K562 (cell line): ENCODE results near the gene MDC1. TPM values are rescaled to one million over a fixed set of nuclear protein-coding genes. Genes with fewer than 3 reads are reported as not detected.

ENCODE experiments used
- AFF1 ChIP-seq, 2 experiments: fragments of 450-650 bp; IDR thresholded peaks; 2 replicates each; pipeline ENCODE4 v1.6.1; 2018; ENCODE audit warnings: mild to moderate bottlenecking in 2 of 2, low read depth in 1 of 2; ENCODE audit not compliant: partially characterized antibody in 2 of 2
- HMBOX1 ChIP-seq: sonication (generic); IDR thresholded peaks from 2 replicates; pipeline ENCODE4 v1.6.1; 2016
- MBD1 ChIP-seq: fragments of 250-450 bp; sonication (Bioruptor Pico); IDR thresholded peaks from 2 replicates; pipeline ENCODE4 v1.8.0; 2022; ENCODE audit warnings: inconsistent platforms
- MYNN ChIP-seq, 2 experiments: sonication (generic); formaldehyde crosslinking in 1 of 2; IDR thresholded peaks; 2 replicates each; pipeline versions ENCODE4 v1.5.0 to v1.6.1; 2016 to 2020; ENCODE audit warnings: antibody characterized with exemption in 1 of 2, missing genetic modification reagents in 1 of 2
- NFIC ChIP-seq: fragments of 450-650 bp; IDR thresholded peaks from 2 replicates; pipeline ENCODE4 v1.6.1; 2017; ENCODE audit warnings: mild to moderate bottlenecking, inconsistent platforms
- NR4A1 ChIP-seq, 2 experiments: fragments of 250-450 bp in 1 of 2; fragments of 450-650 bp in 1 of 2; sonication (Bioruptor Pico) in 1 of 2; IDR thresholded peaks; 2 replicates each; pipeline versions ENCODE4 v1.4.0 to v1.6.1; 2016 to 2020; ENCODE audit warnings: mild to moderate bottlenecking in 2 of 2, missing compliant biosample characterization in 1 of 2, missing genetic modification characterization in 1 of 2, moderate library complexity in 1 of 2
- POLR2AphosphoS2 ChIP-seq: IDR thresholded peaks from 2 replicates; pipeline ENCODE4 v1.6.1; 2012; ENCODE audit warnings: low read length, improper control_type of control experiment
- TAL1 ChIP-seq: fragments of 450-650 bp; IDR thresholded peaks from 2 replicates; pipeline ENCODE4 v1.6.1; 2016; ENCODE audit warnings: mild to moderate bottlenecking
- TRIM25 ChIP-seq: fragments of 450-650 bp; IDR thresholded peaks from 2 replicates; pipeline ENCODE4 v1.7.0; 2016; ENCODE audit warnings: borderline replicate concordance
- ZNF395 ChIP-seq: fragments of 200-800 bp; sonication (Bioruptor generic); IDR thresholded peaks from 2 replicates; pipeline ENCODE4 v1.6.1; 2017; ENCODE audit warnings: missing genetic modification characterization, missing compliant biosample characterization
- ZNF75A ChIP-seq: fragments of 450-650 bp; formaldehyde crosslinking; IDR thresholded peaks from 2 replicates; pipeline ENCODE4 v1.4.0; 2020; ENCODE audit warnings: mild to moderate bottlenecking
- ZNF780A ChIP-seq: fragments of 250-450 bp; sonication (Bioruptor Pico); IDR thresholded peaks from 2 replicates; pipeline ENCODE4 v1.5.0; 2021; ENCODE audit warnings: mild to moderate bottlenecking
- polyA plus RNA-seq, 8 experiments: library from polyadenylated mRNA; depleted of rRNA in 4 of 8; stranded (reverse) in 5 of 8; unstranded in 3 of 8; fragments of >200 nt; fragmentation: Nextera tagmentation in 2 of 8; fragmentation: Illumina TruSeq in 1 of 8; extraction: Ambion mirVana in 2 of 8; extraction: Trizol in 1 of 8; gene quantifications; 2 replicates each; pipeline versions ENCODE4 v1.2.1 to v1.2.3, GENCODE V29; 2011 to 2014; ENCODE audit warnings: inconsistent platforms in 1 of 8, missing spikeins in 1 of 8
- total RNA-seq, 7 experiments: library from RNA; depleted of rRNA in 6 of 7; stranded (reverse); fragments of >200 nt in 6 of 7; fragmentation: Illumina TruSeq in 2 of 7; extraction: Trizol in 2 of 7; gene quantifications; 2 replicates each; pipeline versions ENCODE4 v1.2.1 to v1.2.3, GENCODE V29; 2011 to 2021; ENCODE audit warnings: low replicate concordance in 1 of 7

The MDC1 gene
- total and polyA plus RNA-seq, 9 of the 15 experiments (the other 6 are each of a cell fraction or from before 2014, with no cell fraction given): 8.2 to 114 (median 20.0) TPM

GRCh38 chr6:30725713-30726505, 8.8 kb upstream of the MDC1 start (continued):
- TF ChIP-seq ZNF395 (CRISPR knock-in tag) (peak; percentile 43; the same call in 1 of the 2 replicates), NR4A1 (CRISPR knock-in tag; IDR thresholded peaks at IDR 0.05) (0 out of 2 replicates have a peak, but pooled peaks have one; percentile 34), NR4A1 (tag; IDR thresholded peaks at IDR 0.05) (no peak), AFF1 (IDR thresholded peaks at IDR 0.05; ENCODE audit: low read depth in 1 of 2, partially characterized antibody in 2 of 2) (no peak), POLR2AphosphoS2 (peak; percentile 99), MYNN (IDR thresholded peaks at IDR 0.05) (peak; percentile 88; the same call in 1 of the 2 replicates), MYNN (CRISPR knock-in tag; IDR thresholded peaks at IDR 0.05) (no peak), TRIM25 (no peak), TAL1 (no peak), HMBOX1 (peak; percentile 77; the same call in 1 of the 2 replicates), MBD1 (no peak), ZNF75A (CRISPR knock-in tag) (peak; percentile 61; the same call in 1 of the 2 replicates), ZNF780A (CRISPR knock-in tag) (peak; percentile 46; the same call in 1 of the 2 replicates), NFIC (peak; percentile 36; the same call in 1 of the 2 replicates)
